PC-3 (cell line): ENCODE data around the gene LYZL2. TPM values are rescaled to one million over a fixed set of nuclear protein-coding genes. Genes with fewer than 3 reads are reported as not detected.

Source experiments
- ATAC-seq: fragments of 200-7000 bp; cut with Tn5 transposase; 2 replicates; pipeline ENCODE4 v1.9.1; 2020; ENCODE audit warnings: mild to moderate bottlenecking, moderate library complexity
- BruUV-seq: library from RNA; stranded (reverse); fragments of 400-500 nt; replicated peaks from 2 replicates; lab custom pipeline; 2021; lab: Mats Ljungman, UMichigan
- CTCF ChIA-PET: fragments of 300-600 bp; sonication (Branson Sonifier 250); formaldehyde crosslinking; loops from one replicate; lab custom pipeline; 2022; ENCODE audit warnings: antibody characterized with exemption; lab: Charles Lee
- POLR2A ChIA-PET: fragments of 300-600 bp; sonication (Branson Sonifier 250); formaldehyde crosslinking; loops from one replicate; lab custom pipeline; 2022; ENCODE audit warnings: antibody characterized with exemption; ENCODE audit not compliant: unreplicated experiment; lab: Charles Lee
- DNase-seq: peaks from one replicate; pipeline ENCODE4 v3.0.0-alpha.2; 2015
- H2AFZ ChIP-seq: fragments of 300-600 bp; sonication (generic); 2 replicates; pipeline ENCODE4 v1.6.0; 2016; ENCODE audit warnings: antibody characterized with exemption, low read length
- H3F3A ChIP-seq: fragments of 300-600 bp; sonication (generic); one replicate; pipeline ENCODE4 v1.6.0; 2017; ENCODE audit warnings: antibody characterized with exemption, low read length, control low read depth, mild to moderate bottlenecking; ENCODE audit not compliant: unreplicated experiment
- H3K27ac ChIP-seq: fragments of 300-600 bp; sonication (generic); 2 replicates; pipeline ENCODE4 v1.5.1; 2016; ENCODE audit warnings: mild to moderate bottlenecking, low read length
- H3K27me3 ChIP-seq: fragments of 300-600 bp; sonication (generic); 2 replicates; pipeline ENCODE4 v1.6.1; 2016; ENCODE audit warnings: low read length, mixed read lengths
- H3K36me3 ChIP-seq: fragments of 300-600 bp; sonication (generic); 2 replicates; pipeline ENCODE4 v1.6.1; 2016; ENCODE audit warnings: low read depth, mixed run types, low read length, mixed read lengths
- H3K4me1 ChIP-seq: fragments of 300-600 bp; sonication (generic); 2 replicates; pipeline ENCODE4 v1.5.1; 2016; ENCODE audit warnings: low read length; ENCODE audit not compliant: insufficient read depth
- H3K4me2 ChIP-seq: fragments of 300-600 bp; sonication (generic); 2 replicates; pipeline ENCODE4 v1.6.0; 2016; ENCODE audit warnings: low read length
- H3K4me3 ChIP-seq: fragments of 300-600 bp; sonication (generic); 2 replicates; pipeline ENCODE4 v1.5.1; 2016; ENCODE audit warnings: mild to moderate bottlenecking, low read length, mixed read lengths
- H3K79me2 ChIP-seq: fragments of 300-600 bp; sonication (generic); 2 replicates; pipeline ENCODE4 v1.6.1; 2017; ENCODE audit warnings: low read length, mixed read lengths
- H3K9ac ChIP-seq: fragments of 300-600 bp; sonication (generic); 2 replicates; pipeline ENCODE4 v1.6.0; 2016; ENCODE audit warnings: mild to moderate bottlenecking, low read length
- H3K9me2 ChIP-seq: fragments of 300-600 bp; sonication (generic); replicated peaks from 2 replicates; pipeline ENCODE4 v1.6.1; 2016; ENCODE audit warnings: mixed run types, low read length, mixed read lengths
- H3K9me3 ChIP-seq: fragments of 300-600 bp; sonication (generic); 2 replicates; pipeline ENCODE4 v1.6.1; 2016; ENCODE audit warnings: low read length, mixed read lengths
- H4K20me1 ChIP-seq: fragments of 300-600 bp; sonication (generic); 2 replicates; pipeline ENCODE4 v1.6.1; 2016; ENCODE audit warnings: low read length, mixed read lengths
- CTCF ChIP-seq: fragments of 300-600 bp; sonication (generic); conservative IDR thresholded peaks from 2 replicates; pipeline ENCODE4 v1.5.1; 2017; ENCODE audit warnings: antibody characterized with exemption, low read depth, mild to moderate bottlenecking, low read length
- EZH2 ChIP-seq: fragments of 300-600 bp; sonication (generic); IDR thresholded peaks from one replicate; pipeline ENCODE4 v1.6.1; 2017; ENCODE audit warnings: antibody characterized with exemption, mild to moderate bottlenecking, low read length; ENCODE audit not compliant: unreplicated experiment
- EZH2phosphoT487 ChIP-seq: fragments of 300-600 bp; sonication (generic); IDR thresholded peaks from 2 replicates; pipeline ENCODE4 v1.6.1; 2018; ENCODE audit warnings: mild to moderate bottlenecking, antibody characterized with exemption, low read length, borderline replicate concordance
- intact Hi-C: fragments of 100-400 bp; cut with micrococcal nuclease; formaldehyde crosslinking; loops from 2 replicates; pipeline ENCODE4 v1.9.0; 2023
- total RNA-seq: library from RNA; depleted of rRNA; stranded (reverse); fragments of >200 nt; gene quantifications from 2 replicates; pipeline ENCODE4 v1.2.3, GENCODE V29; 2014

The LYZL2 gene
- total RNA-seq, 1 experiment from 2014 or later: not detected

DNA sequence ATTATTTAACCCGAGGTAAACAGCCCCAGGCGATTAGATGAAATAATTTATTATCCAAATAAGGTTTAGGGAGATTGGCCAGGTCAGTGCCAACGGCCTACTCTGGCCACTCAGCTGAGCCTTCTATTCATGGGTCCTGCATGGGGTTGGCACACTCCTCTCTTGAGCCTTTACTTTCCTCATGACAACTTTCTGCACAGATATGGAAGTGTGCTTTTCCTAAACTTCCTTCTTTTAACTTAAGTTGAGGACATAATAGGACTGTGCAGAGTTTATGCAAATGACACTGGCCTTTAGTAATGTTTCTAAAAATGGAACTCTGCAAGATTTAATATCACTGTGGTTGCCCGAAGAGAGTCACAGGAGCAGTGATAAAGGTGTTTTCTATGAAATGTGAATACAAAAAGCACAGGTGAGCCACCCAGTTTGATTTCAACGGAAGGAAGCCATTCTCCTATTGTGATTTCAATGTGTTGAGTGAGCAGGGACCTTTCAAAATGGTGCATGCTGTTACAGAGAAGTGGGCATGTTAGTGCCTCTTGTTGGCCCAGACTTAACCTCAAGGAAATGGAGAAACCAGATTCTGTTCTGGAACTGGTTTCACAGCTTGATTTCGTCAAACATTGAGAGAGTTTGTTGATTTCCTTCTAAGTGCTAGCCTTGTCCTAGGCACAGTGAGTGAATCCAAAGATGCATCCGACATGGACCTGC, 55.7 kb downstream of the LYZL2 start:
- H3K79me2 ChIP-seq: no peaks in the 10 kb centered on the region
- ATAC-seq (no peak), DNase-seq (no peak)
- intact Hi-C loops: no loop called here
- no peak overlapping the region for H3K27ac ChIP-seq
- H3K36me3 ChIP-seq: no peaks in the 10 kb centered on the region
- no peaks in the 10 kb centered on the region for H3K9me2 ChIP-seq
- no peaks in the 10 kb centered on the region for H3K4me1 ChIP-seq
- no peak overlapping the region for H3K9ac ChIP-seq
- no peak overlapping the region for H3K4me3 ChIP-seq
- POLR2A ChIA-PET: no interaction called here
- no TSS peak for BruUV-seq
- no peaks in the 10 kb centered on the region for H3K27me3 ChIP-seq
- no peaks in the 10 kb centered on the region for H4K20me1 ChIP-seq
- CTCF ChIA-PET: no interaction called here
- H3K9me3 ChIP-seq: no peaks in the 10 kb centered on the region
- no peak overlapping the region for H2AFZ ChIP-seq
- H3F3A ChIP-seq: no peaks in the 10 kb centered on the region
- TF ChIP-seq EZH2 (no peak), CTCF (no peak), EZH2phosphoT487 (no peak)
- H3K4me2 ChIP-seq: no peak overlapping the region

DNA sequence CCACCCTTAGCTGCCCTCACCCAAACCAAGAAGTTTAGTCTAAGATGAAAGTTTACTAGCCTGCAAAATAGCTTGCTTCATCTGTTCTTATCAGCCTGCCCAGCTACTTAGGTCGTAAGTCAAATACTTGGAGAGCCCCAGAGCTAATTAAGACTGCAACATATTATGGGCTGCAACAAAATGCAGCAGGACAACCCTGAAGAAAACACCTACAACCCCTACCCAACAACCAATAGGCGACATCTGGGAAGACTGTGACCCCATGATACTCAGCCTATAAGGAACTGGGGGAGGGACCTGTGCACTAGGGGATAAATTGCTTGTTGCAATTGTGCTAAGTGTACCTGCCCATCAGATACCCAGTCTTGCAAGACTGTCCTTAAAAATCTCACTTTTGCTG, 64.1 kb downstream of the LYZL2 start:
- H4K20me1 ChIP-seq: no peaks in the 10 kb centered on the region
- no peak overlapping the region for H3K9ac ChIP-seq
- TF ChIP-seq EZH2phosphoT487 (no peak), EZH2 (no peak), CTCF (no peak)
- no peaks in the 10 kb centered on the region for H3K36me3 ChIP-seq
- ChIA-PET POLR2A (no interaction called here), CTCF (no interaction called here)
- no peaks in the 10 kb centered on the region for H3K4me1 ChIP-seq
- no peaks in the 10 kb centered on the region for H3F3A ChIP-seq
- no peak for DNase-seq
- H3K4me2 ChIP-seq: no peak overlapping the region
- H3K4me3 ChIP-seq: no peak overlapping the region
- BruUV-seq: no TSS peak
- H3K27me3 ChIP-seq: no peaks in the 10 kb centered on the region
- H3K9me2 ChIP-seq: no peaks in the 10 kb centered on the region
- no peak overlapping the region for H2AFZ ChIP-seq
- no peaks in the 10 kb centered on the region for H3K79me2 ChIP-seq
- intact Hi-C loops: no loop called here
- no peaks in the 10 kb centered on the region for H3K9me3 ChIP-seq
- no peak overlapping the region for H3K27ac ChIP-seq
- ATAC-seq: no peak

DNA sequence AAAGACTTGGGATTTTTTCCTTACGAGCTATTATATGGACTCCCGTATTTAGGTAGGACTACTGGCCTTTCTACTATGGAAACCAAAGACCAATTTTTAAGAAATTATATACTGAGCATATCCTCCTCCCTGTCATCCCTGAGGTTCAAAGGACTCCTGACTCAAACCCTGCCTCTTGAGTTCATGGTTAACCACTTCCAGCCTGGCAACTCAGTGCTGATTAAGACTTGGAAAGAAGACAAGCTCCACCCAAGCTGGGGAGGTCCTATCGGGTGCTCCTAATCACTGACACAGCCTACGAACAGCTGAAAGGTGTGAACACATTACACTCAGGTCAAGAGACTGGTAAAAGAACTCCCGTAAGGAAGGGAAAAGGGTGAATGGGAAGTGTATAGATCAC, 66.8 kb downstream of the LYZL2 start:
- no peaks in the 10 kb centered on the region for H3F3A ChIP-seq
- TF ChIP-seq CTCF: no peak
- TF ChIP-seq EZH2phosphoT487: no peak
- TF ChIP-seq EZH2: no peak
- H3K36me3 ChIP-seq: no peaks in the 10 kb centered on the region
- ChIA-PET CTCF (no interaction called here), POLR2A (no interaction called here)
- peak; percentile 11 for DNase-seq
- ATAC-seq: no peak
- no peaks in the 10 kb centered on the region for H3K79me2 ChIP-seq
- no peaks in the 10 kb centered on the region for H4K20me1 ChIP-seq
- H3K4me1 ChIP-seq: no peaks in the 10 kb centered on the region
- no TSS peak for BruUV-seq
- no peak overlapping the region for H3K27ac ChIP-seq
- no peaks in the 10 kb centered on the region for H3K9me3 ChIP-seq
- H3K4me2 ChIP-seq: no peak overlapping the region
- H3K27me3 ChIP-seq: no peaks in the 10 kb centered on the region
- no peak overlapping the region for H3K4me3 ChIP-seq
- no peaks in the 10 kb centered on the region for H3K9me2 ChIP-seq
- intact Hi-C loops: no loop called here
- no peak overlapping the region for H2AFZ ChIP-seq
- no peak overlapping the region for H3K9ac ChIP-seq
